ENCODE results near the gene GSC2.
"Not testable (repeated sequence)": the region's sequence is repeated elsewhere in the genome, so short reads cannot be mapped to it uniquely, and the experiment has no call there.

Gene GSC2

GRCh38 chr22:19178065-19178656 lies 28.1 kb upstream of the GSC2 start:
- DNase-seq (ENCODE audit: low read depth in 2 of 2) = peak in 1 of 2 donors; percentile 52

- DNase-seq (ENCODE audit: low read depth in 2 of 2) = no peak
These were observed 27.3 kb upstream of the GSC2 start for GRCh38 chr22:19177164-19178064.

- no peak for DNase-seq (ENCODE audit: low read depth in 2 of 2)
These were observed 26.6 kb upstream of the GSC2 start for GRCh38 chr22:19176732-19177131.

GRCh38 chr22:19176175-19176643 lies 26.1 kb upstream of the GSC2 start:
- DNase-seq (ENCODE audit: low read depth in 2 of 2) = no peak

- no peak for DNase-seq (ENCODE audit: low read depth in 2 of 2)
These were observed 25.6 kb upstream of the GSC2 start for GRCh38 chr22:19175602-19176174.

GRCh38 chr22:19175026-19175601 lies 25.0 kb upstream of the GSC2 start:
- DNase-seq (ENCODE audit: low read depth in 2 of 2) = no peak

GRCh38 chr22:19174106-19175025 lies 24.3 kb upstream of the GSC2 start:
- no peak for DNase-seq (ENCODE audit: low read depth in 2 of 2)

- no peak for DNase-seq (ENCODE audit: low read depth in 2 of 2)
These were observed 23.2 kb upstream of the GSC2 start for GRCh38 chr22:19173047-19174035.

- no peak for DNase-seq (ENCODE audit: low read depth in 2 of 2)
These were observed 22.3 kb upstream of the GSC2 start for GRCh38 chr22:19172213-19173046.

- no peak for DNase-seq (ENCODE audit: low read depth in 2 of 2)
These were observed 19.8 kb upstream of the GSC2 start for GRCh38 chr22:19169947-19170318.

- DNase-seq (ENCODE audit: low read depth in 2 of 2) = no peak
These were observed 19.2 kb upstream of the GSC2 start for GRCh38 chr22:19169002-19169946.

- no peak for DNase-seq (ENCODE audit: low read depth in 2 of 2)
These were observed 18.2 kb upstream of the GSC2 start for GRCh38 chr22:19168088-19168890.

GRCh38 chr22:19167106-19167869 lies 17.2 kb upstream of the GSC2 start:
- no peak for DNase-seq (ENCODE audit: low read depth in 2 of 2)

GRCh38 chr22:19166421-19166820 lies 16.3 kb upstream of the GSC2 start:
- no peak for DNase-seq (ENCODE audit: low read depth in 2 of 2)

- DNase-seq (ENCODE audit: low read depth in 2 of 2) = no peak
These were observed 14.3 kb upstream of the GSC2 start for GRCh38 chr22:19164425-19164824.

- not testable (repeated sequence) for DNase-seq (ENCODE audit: low read depth in 2 of 2)
These were observed 8.6 kb upstream of the GSC2 start for GRCh38 chr22:19158649-19159048.

Data from stimulated activated CD8-positive, alpha-beta memory T cell treated with anti-CD3 and anti-CD28 coated beads, Interleukin-7, amount 100 ng/mL, for 4 hours (primary cell).